H9 (cell line): ENCODE data around the gene PDCD4. TPM values are rescaled to one million over a fixed set of nuclear protein-coding genes. Genes with fewer than 3 reads are reported as not detected.

Experiments used
- DNase-seq: peaks from one replicate; pipeline ENCODE4 v3.0.0-alpha.2; 2017
- H2AFZ ChIP-seq: one replicate; pipeline ENCODE4 v1.6.1; 2013; ENCODE audit warnings: mild to moderate bottlenecking, low read length, control low read depth, moderate library complexity
- H2AK5ac ChIP-seq: 2 replicates; pipeline ENCODE4 v1.6.1; 2013; ENCODE audit warnings: low read length, control low read depth, mixed read lengths; ENCODE audit not compliant: insufficient read length
- H2BK120ac ChIP-seq: one replicate; pipeline ENCODE4 v1.6.1; 2013; ENCODE audit warnings: low read depth, mild to moderate bottlenecking, low read length, control low read depth, inconsistent platforms; ENCODE audit not compliant: poor library complexity, severe bottlenecking
- H2BK12ac ChIP-seq: 2 replicates; pipeline ENCODE4 v1.6.1; 2013; ENCODE audit warnings: low read length, control low read depth, mixed read lengths, low read depth; ENCODE audit not compliant: insufficient read length
- H2BK15ac ChIP-seq: 2 replicates; pipeline ENCODE4 v1.6.1; 2013; ENCODE audit warnings: low read depth, low read length, control low read depth
- H2BK20ac ChIP-seq: one replicate; pipeline ENCODE4 v1.6.1; 2013; ENCODE audit warnings: low read depth, mild to moderate bottlenecking, low read length, control low read depth, inconsistent platforms; ENCODE audit not compliant: poor library complexity, severe bottlenecking
- H2BK5ac ChIP-seq: 2 replicates; pipeline ENCODE4 v1.6.1; 2013; ENCODE audit warnings: low read length, control low read depth, mixed read lengths; ENCODE audit not compliant: insufficient read length
- H3K14ac ChIP-seq: 2 replicates; pipeline ENCODE4 v1.6.1; 2013; ENCODE audit warnings: low read length, control low read depth; ENCODE audit not compliant: insufficient read depth
- H3K18ac ChIP-seq: 2 replicates; pipeline ENCODE4 v1.6.1; 2013; ENCODE audit warnings: low read depth, mild to moderate bottlenecking, mixed read lengths, low read length, control low read depth; ENCODE audit not compliant: insufficient read length
- H3K23ac ChIP-seq: 2 replicates; pipeline ENCODE4 v1.6.1; 2013; ENCODE audit warnings: low read length, control low read depth, mixed read lengths, low read depth; ENCODE audit not compliant: insufficient read length
- H3K23me2 ChIP-seq: 2 replicates; pipeline ENCODE4 v1.6.1; 2013; ENCODE audit warnings: low read depth, mild to moderate bottlenecking, mixed read lengths, low read length, control low read depth; ENCODE audit not compliant: insufficient read length, poor library complexity, severe bottlenecking
- H3K27ac ChIP-seq: 2 replicates; pipeline ENCODE4 v1.5.1; 2013; ENCODE audit warnings: low read length, control low read depth, mixed read lengths, low read depth; ENCODE audit not compliant: insufficient read length
- H3K27me3 ChIP-seq: 2 replicates; pipeline ENCODE4 v1.6.1; 2013; ENCODE audit warnings: low read length, control low read depth, inconsistent platforms; ENCODE audit not compliant: insufficient read depth
- H3K4ac ChIP-seq: 2 replicates; pipeline ENCODE4 v1.6.1; 2013; ENCODE audit warnings: low read depth, mild to moderate bottlenecking, control low read depth, inconsistent platforms, low read length, moderate library complexity
- H3K4me1 ChIP-seq: 2 replicates; pipeline ENCODE4 v1.6.1; 2013; ENCODE audit warnings: low read length, control low read depth, inconsistent platforms; ENCODE audit not compliant: insufficient read depth
- H3K4me2 ChIP-seq: 2 replicates; pipeline ENCODE4 v1.6.1; 2013; ENCODE audit warnings: low read length, control low read depth, mixed read lengths; ENCODE audit not compliant: insufficient read length, insufficient read depth
- H3K56ac ChIP-seq: 2 replicates; pipeline ENCODE4 v1.6.1; 2013; ENCODE audit warnings: low read depth, mild to moderate bottlenecking, mixed read lengths, low read length, control low read depth; ENCODE audit not compliant: insufficient read length
- H3K79me1 ChIP-seq: 2 replicates; pipeline ENCODE4 v1.6.1; 2013; ENCODE audit warnings: low read depth, mild to moderate bottlenecking, moderate library complexity, low read length, control low read depth, inconsistent platforms; ENCODE audit not compliant: insufficient read depth, poor library complexity, severe bottlenecking
- H3K79me2 ChIP-seq: 2 replicates; pipeline ENCODE4 v1.6.1; 2013; ENCODE audit warnings: low read length, control low read depth, inconsistent platforms; ENCODE audit not compliant: insufficient read depth
- H3K9ac ChIP-seq: 2 replicates; pipeline ENCODE4 v1.6.1; 2013; ENCODE audit warnings: low read length, control low read depth, mixed read lengths; ENCODE audit not compliant: insufficient read length; ENCODE audit errors: extremely low read depth
- H3K9me3 ChIP-seq: one replicate; pipeline ENCODE4 v1.6.1; 2013; ENCODE audit warnings: low read depth, low read length, inconsistent platforms; ENCODE audit not compliant: control insufficient read depth
- H3T11ph ChIP-seq: one replicate; pipeline ENCODE4 v1.6.1; 2013; ENCODE audit warnings: mild to moderate bottlenecking, low read length, control low read depth, inconsistent platforms
- H4K20me1 ChIP-seq: one replicate; pipeline ENCODE4 v1.6.1; 2013; ENCODE audit not compliant: control insufficient read depth, insufficient read length, insufficient read depth
- H4K5ac ChIP-seq: 2 replicates; pipeline ENCODE4 v1.6.1; 2013; ENCODE audit warnings: low read depth, mild to moderate bottlenecking, mixed read lengths, low read length, control low read depth; ENCODE audit not compliant: insufficient read length
- H4K8ac ChIP-seq: replicated peaks from 2 replicates; pipeline ENCODE4 v1.6.1; 2013; ENCODE audit warnings: low read length, control low read depth, mixed read lengths, low read depth; ENCODE audit not compliant: insufficient read length
- H4K91ac ChIP-seq: 2 replicates; pipeline ENCODE4 v1.6.1; 2013; ENCODE audit warnings: low read depth, mild to moderate bottlenecking, moderate library complexity, mixed read lengths, low read length, control low read depth; ENCODE audit not compliant: insufficient read length
- H3K27ac Mint-ChIP-seq, 3 experiments: 2 replicates in 2 of 3; 3 replicates in 1 of 3; pipeline ENCODE4 v1.8.0; 2020 to 2021; ENCODE audit warnings: mixed read lengths in 3 of 3, mild to moderate bottlenecking in 1 of 3, moderate library complexity in 1 of 3
- H3K27me3 Mint-ChIP-seq: 2 replicates; pipeline ENCODE4 v1.8.0; 2021; ENCODE audit warnings: low read depth, mild to moderate bottlenecking, moderate library complexity, mixed read lengths
- H3K36me3 Mint-ChIP-seq, 3 experiments: 2 replicates in 2 of 3; 3 replicates in 1 of 3; pipeline ENCODE4 v1.8.0; 2020 to 2021; ENCODE audit warnings: low read depth in 3 of 3, mixed read lengths in 3 of 3; ENCODE audit not compliant: insufficient read depth in 1 of 3
- H3K4me1 Mint-ChIP-seq, 2 experiments: 2 replicates each; pipeline ENCODE4 v1.8.0; 2020; ENCODE audit warnings: mixed read lengths in 2 of 2
- H3K4me3 Mint-ChIP-seq, 2 experiments: 2 replicates in 1 of 2; 3 replicates in 1 of 2; pipeline ENCODE4 v1.8.0; 2020 to 2021; ENCODE audit warnings: mild to moderate bottlenecking in 2 of 2, mixed read lengths in 2 of 2, moderate library complexity in 1 of 2
- H3K9me3 Mint-ChIP-seq, 2 experiments: 2 replicates in 1 of 2; 3 replicates in 1 of 2; pipeline ENCODE4 v1.8.0; 2020; ENCODE audit warnings: mild to moderate bottlenecking in 2 of 2, mixed read lengths in 2 of 2, moderate library complexity in 1 of 2
- CTCF ChIP-seq: fragments of 200-600 bp; sonication (generic); conservative IDR thresholded peaks from 3 replicates; pipeline ENCODE4 v1.8.0; 2021; ENCODE audit warnings: antibody characterized with exemption, mild to moderate bottlenecking
- WGBS: extraction: QIAGEN DNeasy Blood & Tissue Kit; methylation state at CpG from one replicate; pipeline ENCODE4 v1.1.7; 2013; ENCODE audit warnings: missing lambda C conversion rate, low lambda C conversion rate, mixed read lengths; ENCODE audit not compliant: insufficient read length; ENCODE audit errors: extremely low coverage; 5-methylcytosine and 5-hydroxymethylcytosine counted together
- total RNA-seq: library from RNA; stranded (reverse); gene quantifications from 2 replicates; pipeline ENCODE4 v1.2.1, GENCODE V29; 2021

The PDCD4 gene
- total RNA-seq, 1 experiment from 2014 or later, result 29.3 TPM

- no peak overlapping the region for H2BK5ac ChIP-seq
- H2AK5ac ChIP-seq, result no peak overlapping the region
- H3K56ac ChIP-seq, result no peak overlapping the region
- Mint-ChIP-seq H3K4me1 (peaks cover 10 to 20% of the 10 kb centered on the region in 2 experiments), H3K27me3 (no peaks in the 10 kb centered on the region), H3K36me3 (no peaks in the 10 kb centered on the region), H3K27ac (no peak overlapping the region; a peak in 1 of 7 replicates), H3K4me3 (no peak overlapping the region), H3K9me3 (no peaks in the 10 kb centered on the region)
- TF ChIP-seq CTCF, result no peak
- no peaks in the 10 kb centered on the region for H4K20me1 ChIP-seq
- H2AFZ ChIP-seq, result no peak overlapping the region
- H3K27me3 ChIP-seq, result no peaks in the 10 kb centered on the region
- H4K91ac ChIP-seq, result no peak overlapping the region
- H2BK20ac ChIP-seq, result no peak overlapping the region
- H3K23ac ChIP-seq, result no peak overlapping the region
- H3K27ac ChIP-seq, result no peak overlapping the region
- H4K5ac ChIP-seq, result no peak overlapping the region
- H3K9ac ChIP-seq, result no peak overlapping the region
- H3K4ac ChIP-seq, result no peak overlapping the region
- no peak overlapping the region for H3K4me2 ChIP-seq
- no peak overlapping the region for H3K18ac ChIP-seq
- no peaks in the 10 kb centered on the region; the same call in 1 of the 2 replicates for H3K4me1 ChIP-seq
- no peak overlapping the region for H2BK15ac ChIP-seq
- no peak overlapping the region for H2BK120ac ChIP-seq
- no peak overlapping the region for H3T11ph ChIP-seq
- H3K23me2 ChIP-seq, result no peaks in the 10 kb centered on the region
- no peaks in the 10 kb centered on the region for H3K79me2 ChIP-seq
- no peaks in the 10 kb centered on the region for H3K9me3 ChIP-seq
- no peak for DNase-seq
- WGBS, result no CpG with 5 or more reads among the region's 4 CpGs
- no peak overlapping the region for H4K8ac ChIP-seq
- no peak overlapping the region for H2BK12ac ChIP-seq
- H3K14ac ChIP-seq, result no peak overlapping the region
- no peaks in the 10 kb centered on the region for H3K79me1 ChIP-seq
These were observed 44.3 kb upstream of the PDCD4 start for GRCh38 chr10:110827410-110827809.
